ENCODE results near the gene AMH. TPM values are rescaled to one million over a fixed set of nuclear protein-coding genes. Genes with fewer than 3 reads are reported as not detected.

The AMH gene
- polyA plus RNA-seq, 4 donors = 1.1 to 3.0 (median 2.0) TPM

- no peak for FAIRE-seq
Measured at GRCh38 chr19:2225415-2226050, 23.6 kb upstream of the AMH start.

GRCh38 chr19:2226051-2226839, 22.9 kb upstream of the AMH start:
- Histone ChIP-seq H3K4me3 (ENCODE audit: low read depth in 1 of 3, low read length in 3 of 3) (no peak overlapping the region), H3K27ac (ENCODE audit: low read depth in 1 of 3, low read length in 2 of 3) (no peak overlapping the region), H3K4me1 (ENCODE audit: control insufficient read depth in 3 of 3, insufficient read depth in 2 of 3, low read depth in 1 of 3, low read length in 2 of 3) (peaks cover 0 to 9% (median 0%) of the 10 kb centered on the region in 3 donors), H3K27me3 (ENCODE audit: control insufficient read depth in 3 of 3, insufficient read depth in 3 of 3, low read length in 3 of 3) (no peaks in the 10 kb centered on the region), H3K36me3 (ENCODE audit: control insufficient read depth in 3 of 3, insufficient read depth in 2 of 3, low read depth in 1 of 3, low read length in 3 of 3) (peaks cover 22 to 96% (median 43%) of the 10 kb centered on the region in 3 donors), H3K9me3 (ENCODE audit: control insufficient read depth in 2 of 2, insufficient read depth in 1 of 2, low read depth in 1 of 2, low read length in 1 of 2) (no peaks in the 10 kb centered on the region)
- 95 to 96% (median 96%) methylated on average over 40 to 59 of the region's 59 CpGs for WGBS, 3 donors
- no peak for DNase-seq
- no peak for FAIRE-seq

More at GRCh38 chr19:2225415-2226050, 23.6 kb upstream of the AMH start:
- Histone ChIP-seq H3K4me1 (ENCODE audit: control insufficient read depth in 3 of 3, insufficient read depth in 2 of 3, low read depth in 1 of 3, low read length in 2 of 3) (peaks cover 0 to 7% (median 0%) of the 10 kb centered on the region in 3 donors), H3K4me3 (ENCODE audit: low read depth in 1 of 3, low read length in 3 of 3) (no peak overlapping the region), H3K27ac (ENCODE audit: low read depth in 1 of 3, low read length in 2 of 3) (no peak overlapping the region), H3K27me3 (ENCODE audit: control insufficient read depth in 3 of 3, insufficient read depth in 3 of 3, low read length in 3 of 3) (no peaks in the 10 kb centered on the region), H3K9me3 (ENCODE audit: control insufficient read depth in 2 of 2, insufficient read depth in 1 of 2, low read depth in 1 of 2, low read length in 1 of 2) (no peaks in the 10 kb centered on the region), H3K36me3 (ENCODE audit: control insufficient read depth in 3 of 3, insufficient read depth in 2 of 3, low read depth in 1 of 3, low read length in 3 of 3) (peaks cover 23 to 96% (median 43%) of the 10 kb centered on the region in 3 donors)
- WGBS, 3 donors = 95 to 96% (median 95%) methylated on average over 31 to 32 of the region's 32 CpGs
- DNase-seq = no peak

GRCh38 chr19:2226840-2227360, 22.2 kb upstream of the AMH start:
- DNase-seq (no peak), FAIRE-seq (no peak)
- H3K36me3 ChIP-seq (ENCODE audit: control insufficient read depth in 3 of 3, insufficient read depth in 2 of 3, low read depth in 1 of 3, low read length in 3 of 3) = peaks cover 20 to 96% (median 43%) of the 10 kb centered on the region in 3 donors
- H3K4me1 ChIP-seq (ENCODE audit: control insufficient read depth in 3 of 3, insufficient read depth in 2 of 3, low read depth in 1 of 3, low read length in 2 of 3) = peaks cover 0 to 5% (median 0%) of the 10 kb centered on the region in 3 donors
- no peaks in the 10 kb centered on the region for H3K27me3 ChIP-seq (ENCODE audit: control insufficient read depth in 3 of 3, insufficient read depth in 3 of 3, low read length in 3 of 3)
- H3K9me3 ChIP-seq (ENCODE audit: control insufficient read depth in 2 of 2, insufficient read depth in 1 of 2, low read depth in 1 of 2, low read length in 1 of 2) = no peaks in the 10 kb centered on the region
- no peak overlapping the region for H3K4me3 ChIP-seq (ENCODE audit: low read depth in 1 of 3, low read length in 3 of 3)
- 96 to 97% (median 97%) methylated on average over 51 to 53 of the region's 53 CpGs for WGBS, 3 donors
- H3K27ac ChIP-seq (ENCODE audit: low read depth in 1 of 3, low read length in 2 of 3) = no peak overlapping the region

GRCh38 chr19:2227415-2228156, 21.5 kb upstream of the AMH start:
- FAIRE-seq (no peak), DNase-seq (no peak)
- H3K9me3 ChIP-seq (ENCODE audit: control insufficient read depth in 2 of 2, insufficient read depth in 1 of 2, low read depth in 1 of 2, low read length in 1 of 2) = no peaks in the 10 kb centered on the region
- H3K27ac ChIP-seq (ENCODE audit: low read depth in 1 of 3, low read length in 2 of 3) = no peak overlapping the region
- H3K4me1 ChIP-seq (ENCODE audit: control insufficient read depth in 3 of 3, insufficient read depth in 2 of 3, low read depth in 1 of 3, low read length in 2 of 3) = peaks cover 0 to 5% (median 0%) of the 10 kb centered on the region in 3 donors
- H3K4me3 ChIP-seq (ENCODE audit: low read depth in 1 of 3, low read length in 3 of 3) = no peak overlapping the region
- peaks cover 25 to 96% (median 40%) of the 10 kb centered on the region in 3 donors for H3K36me3 ChIP-seq (ENCODE audit: control insufficient read depth in 3 of 3, insufficient read depth in 2 of 3, low read depth in 1 of 3, low read length in 3 of 3)
- no peaks in the 10 kb centered on the region for H3K27me3 ChIP-seq (ENCODE audit: control insufficient read depth in 3 of 3, insufficient read depth in 3 of 3, low read length in 3 of 3)
- WGBS, 3 donors = 89 to 92% (median 92%) methylated on average over 53 to 67 of the region's 67 CpGs

GRCh38 chr19:2228157-2229030, 20.7 kb upstream of the AMH start:
- Histone ChIP-seq H3K4me3 (ENCODE audit: low read depth in 1 of 3, low read length in 3 of 3) (no peak overlapping the region), H3K36me3 (ENCODE audit: control insufficient read depth in 3 of 3, insufficient read depth in 2 of 3, low read depth in 1 of 3, low read length in 3 of 3) (peaks cover 25 to 97% (median 41%) of the 10 kb centered on the region in 3 donors), H3K27ac (ENCODE audit: low read depth in 1 of 3, low read length in 2 of 3) (no peak overlapping the region)

GRCh38 chr19:2229103-2230032, 19.8 kb upstream of the AMH start:
- Histone ChIP-seq H3K27ac (ENCODE audit: low read depth in 1 of 3, low read length in 2 of 3) (no peak overlapping the region), H3K4me1 (ENCODE audit: control insufficient read depth in 3 of 3, insufficient read depth in 2 of 3, low read depth in 1 of 3, low read length in 2 of 3) (peaks cover 0 to 18% (median 0%) of the 10 kb centered on the region in 3 donors), H3K36me3 (ENCODE audit: control insufficient read depth in 3 of 3, insufficient read depth in 2 of 3, low read depth in 1 of 3, low read length in 3 of 3) (peaks cover 20 to 97% (median 39%) of the 10 kb centered on the region in 3 donors), H3K9me3 (ENCODE audit: control insufficient read depth in 2 of 2, insufficient read depth in 1 of 2, low read depth in 1 of 2, low read length in 1 of 2) (no peaks in the 10 kb centered on the region), H3K27me3 (ENCODE audit: control insufficient read depth in 3 of 3, insufficient read depth in 3 of 3, low read length in 3 of 3) (no peaks in the 10 kb centered on the region), H3K4me3 (ENCODE audit: low read depth in 1 of 3, low read length in 3 of 3) (no peak overlapping the region)
- FAIRE-seq (no peak), DNase-seq (no peak)
- WGBS, 3 donors = 88 to 91% (median 89%) methylated on average over 43 to 45 of the region's 45 CpGs

More at GRCh38 chr19:2228157-2229030, 20.7 kb upstream of the AMH start:
- no peaks in the 10 kb centered on the region for H3K9me3 ChIP-seq (ENCODE audit: control insufficient read depth in 2 of 2, insufficient read depth in 1 of 2, low read depth in 1 of 2, low read length in 1 of 2)
- DNase-seq = no peak
- H3K27me3 ChIP-seq (ENCODE audit: control insufficient read depth in 3 of 3, insufficient read depth in 3 of 3, low read length in 3 of 3) = no peaks in the 10 kb centered on the region
- no peak for FAIRE-seq
- peaks cover 0 to 9% (median 0%) of the 10 kb centered on the region in 3 donors for H3K4me1 ChIP-seq (ENCODE audit: control insufficient read depth in 3 of 3, insufficient read depth in 2 of 3, low read depth in 1 of 3, low read length in 2 of 3)
- WGBS, 3 donors = 94 to 96% (median 94%) methylated on average over 45 to 48 of the region's 48 CpGs

- Histone ChIP-seq H3K4me3 (ENCODE audit: low read depth in 1 of 3, low read length in 3 of 3) (no peak overlapping the region), H3K9me3 (ENCODE audit: control insufficient read depth in 2 of 2, insufficient read depth in 1 of 2, low read depth in 1 of 2, low read length in 1 of 2) (no peaks in the 10 kb centered on the region), H3K36me3 (ENCODE audit: control insufficient read depth in 3 of 3, insufficient read depth in 2 of 3, low read depth in 1 of 3, low read length in 3 of 3) (peaks cover 15 to 97% (median 39%) of the 10 kb centered on the region in 3 donors), H3K4me1 (ENCODE audit: control insufficient read depth in 3 of 3, insufficient read depth in 2 of 3, low read depth in 1 of 3, low read length in 2 of 3) (peaks cover 0 to 26% (median 0%) of the 10 kb centered on the region in 3 donors), H3K27ac (ENCODE audit: low read depth in 1 of 3, low read length in 2 of 3) (no peak overlapping the region), H3K27me3 (ENCODE audit: control insufficient read depth in 3 of 3, insufficient read depth in 3 of 3, low read length in 3 of 3) (no peaks in the 10 kb centered on the region)
- WGBS, 3 donors = 91 to 94% (median 93%) methylated on average over 39 to 43 of the region's 43 CpGs
- DNase-seq (no peak), FAIRE-seq (no peak)
Measured at GRCh38 chr19:2230033-2230531, 19.0 kb upstream of the AMH start.

Measured in small intestine (tissue), 7 donors.